GM06990 (cell line): Measurements from ENCODE around the gene HSD17B12.

ENCODE experiments used
- DNase-seq: peaks from one replicate; pipeline ENCODE4 v3.0.0-alpha.2; 2011; ENCODE audit not compliant: insufficient read length; ENCODE audit errors: extremely low read depth
- H3K27me3 ChIP-seq: replicated peaks from 2 replicates; pipeline ENCODE4 v1.6.0; 2011; ENCODE audit warnings: low read length; ENCODE audit not compliant: control insufficient read depth, insufficient read depth
- H3K36me3 ChIP-seq: 2 replicates; pipeline ENCODE4 v1.5.1; 2011; ENCODE audit warnings: low read length; ENCODE audit not compliant: control insufficient read depth, insufficient read depth
- H3K4me3 ChIP-seq: replicated peaks from 2 replicates; pipeline ENCODE4 v1.5.1; 2011; ENCODE audit warnings: low read depth, mild to moderate bottlenecking, control low read depth, low read length
- TF ChIP-seq, protein P1 (sequence below): IDR thresholded peaks from 2 replicates; pipeline ENCODE4 v1.5.1; 2011; ENCODE audit warnings: low read length, control low read depth, mild to moderate bottlenecking, inconsistent platforms; ENCODE audit not compliant: insufficient read depth, poor library complexity, severe bottlenecking

HSD17B12 gene

DNA sequence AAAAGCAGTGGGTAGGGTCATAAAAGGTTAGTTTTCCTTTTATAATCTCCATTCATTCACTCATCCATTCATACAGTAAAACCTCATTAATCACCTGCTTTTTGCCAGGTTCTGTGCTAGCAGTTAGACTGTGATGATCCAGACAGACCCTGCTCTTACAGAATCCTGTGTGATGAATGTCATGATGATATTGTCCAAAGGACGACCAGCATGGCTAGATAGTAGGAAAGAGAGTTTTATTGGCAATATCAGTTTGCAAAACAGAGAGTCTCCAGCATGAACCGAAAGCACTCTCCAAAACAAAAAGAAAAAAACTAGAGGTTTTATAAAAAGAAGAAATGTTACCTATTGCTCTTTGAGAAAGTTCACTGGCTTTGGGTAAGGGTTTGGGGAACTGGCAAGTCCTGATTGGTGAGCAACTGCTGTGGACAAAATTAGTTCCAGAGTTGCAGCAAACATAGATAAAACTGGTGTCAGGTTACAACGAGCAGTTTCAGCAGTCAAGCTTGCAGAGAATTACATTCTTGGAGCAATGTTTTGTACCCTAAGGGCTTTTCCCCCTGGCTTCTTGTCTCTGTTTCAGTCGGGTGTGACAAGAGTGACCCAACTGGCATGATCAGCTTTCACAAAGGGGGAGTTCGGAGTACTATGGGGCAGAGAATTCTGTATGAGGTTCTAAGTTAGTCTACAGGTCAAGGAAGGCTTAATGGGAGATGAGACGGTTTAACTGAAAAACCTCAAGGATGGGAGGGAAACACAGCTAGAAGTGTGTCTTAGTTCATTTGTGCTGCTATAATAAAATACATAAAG is 58.3 kb downstream of the HSD17B12 start:
- DNase-seq = no peak
- Histone ChIP-seq H3K36me3 (peaks cover 6% of the 10 kb centered on the region), H3K27me3 (no peaks in the 10 kb centered on the region), H3K4me3 (no peak overlapping the region)
- TF ChIP-seq, protein P1, sequence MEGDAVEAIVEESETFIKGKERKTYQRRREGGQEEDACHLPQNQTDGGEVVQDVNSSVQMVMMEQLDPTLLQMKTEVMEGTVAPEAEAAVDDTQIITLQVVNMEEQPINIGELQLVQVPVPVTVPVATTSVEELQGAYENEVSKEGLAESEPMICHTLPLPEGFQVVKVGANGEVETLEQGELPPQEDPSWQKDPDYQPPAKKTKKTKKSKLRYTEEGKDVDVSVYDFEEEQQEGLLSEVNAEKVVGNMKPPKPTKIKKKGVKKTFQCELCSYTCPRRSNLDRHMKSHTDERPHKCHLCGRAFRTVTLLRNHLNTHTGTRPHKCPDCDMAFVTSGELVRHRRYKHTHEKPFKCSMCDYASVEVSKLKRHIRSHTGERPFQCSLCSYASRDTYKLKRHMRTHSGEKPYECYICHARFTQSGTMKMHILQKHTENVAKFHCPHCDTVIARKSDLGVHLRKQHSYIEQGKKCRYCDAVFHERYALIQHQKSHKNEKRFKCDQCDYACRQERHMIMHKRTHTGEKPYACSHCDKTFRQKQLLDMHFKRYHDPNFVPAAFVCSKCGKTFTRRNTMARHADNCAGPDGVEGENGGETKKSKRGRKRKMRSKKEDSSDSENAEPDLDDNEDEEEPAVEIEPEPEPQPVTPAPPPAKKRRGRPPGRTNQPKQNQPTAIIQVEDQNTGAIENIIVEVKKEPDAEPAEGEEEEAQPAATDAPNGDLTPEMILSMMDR = no peak

DNA sequence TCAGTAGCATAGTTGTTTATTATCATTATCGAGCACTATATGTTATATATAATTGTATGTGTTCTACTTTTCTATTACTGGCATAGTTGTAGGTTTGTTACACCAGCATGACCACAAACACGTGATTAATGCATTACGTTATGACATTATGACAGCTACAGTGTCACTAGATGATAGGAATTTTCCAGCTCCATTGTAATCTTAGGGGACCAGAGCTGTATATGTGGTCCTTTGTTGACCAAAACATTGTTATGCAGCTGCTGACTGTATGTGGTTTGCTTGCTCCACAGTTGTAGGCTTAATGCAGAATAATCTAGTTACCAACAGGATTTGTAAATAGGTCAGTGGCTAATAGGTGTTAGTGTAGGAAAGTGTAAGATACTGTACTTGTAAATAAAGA is 66.1 kb downstream of the HSD17B12 start:
- TF ChIP-seq, protein P1 = no peak
- no peak for DNase-seq
- H3K4me3 ChIP-seq = no peak overlapping the region
- peaks cover 7% of the 10 kb centered on the region for H3K36me3 ChIP-seq
- H3K27me3 ChIP-seq = no peaks in the 10 kb centered on the region

DNA sequence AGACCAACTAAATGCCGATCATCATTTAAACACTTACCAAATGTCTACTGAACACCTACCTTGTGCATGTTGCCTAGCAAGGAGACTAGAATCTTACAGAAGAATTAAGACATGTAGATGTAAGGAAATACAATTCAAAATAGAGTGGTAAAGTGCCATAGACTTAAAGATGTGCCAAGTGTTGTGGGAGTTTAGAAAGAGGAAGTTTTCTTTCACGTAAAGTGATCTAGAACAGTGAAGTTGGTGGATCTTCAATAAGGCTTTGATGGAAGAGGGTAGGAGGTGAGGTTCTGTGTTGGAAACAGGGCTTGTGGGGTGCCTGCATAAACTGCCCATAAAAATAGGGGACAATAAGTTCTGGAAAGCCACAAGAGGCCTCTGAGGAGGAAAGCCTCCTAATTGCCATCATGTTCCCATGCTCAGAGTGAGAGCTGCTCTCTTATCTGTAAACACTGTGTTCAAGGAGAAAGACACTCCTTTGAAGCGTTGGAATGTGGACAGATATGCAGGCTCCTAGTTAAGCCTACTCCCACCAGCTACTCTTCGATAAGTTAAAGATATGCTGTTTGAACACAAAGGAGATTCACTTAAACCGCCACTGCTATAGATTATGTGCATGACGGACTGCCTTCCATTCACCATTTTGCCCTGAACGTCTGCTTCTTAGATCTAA is 66.7 kb downstream of the HSD17B12 start:
- TF ChIP-seq, protein P1 = no peak
- DNase-seq = no peak
- peaks cover 7% of the 10 kb centered on the region for H3K36me3 ChIP-seq

DNA sequence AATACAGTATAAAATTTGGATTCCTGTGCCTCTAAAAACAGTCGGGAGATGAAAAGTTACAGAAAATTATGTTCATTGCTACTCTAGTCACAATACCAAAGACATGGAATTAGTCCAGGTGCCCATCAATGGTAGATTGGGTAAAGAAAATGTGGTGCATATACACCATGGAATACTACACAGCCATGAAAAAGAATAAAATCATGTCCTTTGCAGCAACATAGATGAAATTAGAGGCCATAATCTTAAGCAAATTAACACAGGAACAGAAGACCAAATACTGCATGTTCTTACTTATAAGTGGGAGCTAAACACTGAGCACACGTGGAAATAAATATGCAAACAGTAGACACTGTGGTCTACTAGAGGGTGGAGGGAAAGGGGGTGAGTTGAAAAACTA is 67.6 kb downstream of the HSD17B12 start:
- Histone ChIP-seq H3K4me3 (no peak overlapping the region), H3K36me3 (peaks cover 7% of the 10 kb centered on the region), H3K27me3 (no peaks in the 10 kb centered on the region)
- TF ChIP-seq, protein P1 = no peak
- DNase-seq = no peak

More for the DNA sequence above, 66.7 kb downstream of the HSD17B12 start:
- Histone ChIP-seq H3K4me3 (no peak overlapping the region), H3K27me3 (no peaks in the 10 kb centered on the region)

DNA sequence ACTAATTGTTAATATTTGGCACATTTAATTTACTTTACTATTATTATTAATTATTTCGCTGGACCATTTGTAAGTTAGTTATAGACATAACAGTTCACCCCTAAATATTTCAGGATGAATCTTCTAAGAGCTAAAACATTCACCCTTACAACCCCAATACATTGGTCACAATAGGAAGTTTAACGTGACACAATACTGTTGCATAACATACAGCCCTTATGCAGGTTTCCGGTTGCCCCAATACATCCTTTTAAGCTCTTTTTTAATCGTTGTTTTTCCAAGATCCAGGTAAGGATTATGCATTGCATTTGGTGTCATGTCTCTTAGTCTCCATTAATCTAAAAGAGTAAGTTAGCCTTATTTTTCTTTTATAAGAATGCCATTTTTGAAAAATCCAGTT is 71.2 kb downstream of the HSD17B12 start:
- Histone ChIP-seq H3K4me3 (no peak overlapping the region), H3K27me3 (no peaks in the 10 kb centered on the region), H3K36me3 (peaks cover 1% of the 10 kb centered on the region)
- no peak for DNase-seq
- TF ChIP-seq, protein P1 = no peak
